WTC11 (cell line): ENCODE data around the gene EEF2KMT.

Source experiments
- AFF4 ChIP-seq: sonication (generic); formaldehyde crosslinking; IDR thresholded peaks from 2 replicates; pipeline ENCODE4 v1.8.1; 2023; ENCODE audit warnings: mild to moderate bottlenecking, missing genetic modification reagents, borderline replicate concordance
- CBFB ChIP-seq: sonication (generic); formaldehyde crosslinking; IDR thresholded peaks from 2 replicates; pipeline ENCODE4 v1.8.1; 2022; ENCODE audit warnings: mild to moderate bottlenecking, low read depth, missing genetic modification reagents
- CREB1 ChIP-seq: sonication (generic); formaldehyde crosslinking; IDR thresholded peaks from 2 replicates; pipeline ENCODE4 v1.8.0; 2023; ENCODE audit warnings: mild to moderate bottlenecking, missing genetic modification reagents
- CTCF ChIP-seq: fragments of 200-600 bp; IDR thresholded peaks from 2 replicates; pipeline ENCODE4 v1.8.0; 2022; ENCODE audit warnings: antibody characterized with exemption
- TCF7 ChIP-seq: sonication (generic); formaldehyde crosslinking; IDR thresholded peaks from 2 replicates; pipeline ENCODE4 v1.8.0; 2022; ENCODE audit warnings: mild to moderate bottlenecking, low read depth, missing genetic modification reagents, moderate library complexity
- ZNF512 ChIP-seq: sonication (generic); formaldehyde crosslinking; IDR thresholded peaks from 2 replicates; pipeline ENCODE4 v1.8.1; 2022; ENCODE audit warnings: missing genetic modification reagents, borderline replicate concordance

GRCh38 chr16:5075637-5076036 lies 22.0 kb downstream of the EEF2KMT start:
- no peak for TF ChIP-seq AFF4
- no peak for TF ChIP-seq CTCF
- TF ChIP-seq TCF7: no peak
- no peak for TF ChIP-seq CBFB
- no peak for TF ChIP-seq CREB1 (CRISPR knock-in tag)
- no peak for TF ChIP-seq ZNF512 (CRISPR knock-in tag)
